GM18861 (cell line): Measurements from ENCODE around the gene TLR2.

Experiments used
- ATAC-seq: cut with Tn5 transposase; IDR thresholded peaks from one replicate; pipeline ENCODE4 v1.9.1; 2021; ENCODE audit not compliant: unreplicated experiment

TLR2 gene, protein sequence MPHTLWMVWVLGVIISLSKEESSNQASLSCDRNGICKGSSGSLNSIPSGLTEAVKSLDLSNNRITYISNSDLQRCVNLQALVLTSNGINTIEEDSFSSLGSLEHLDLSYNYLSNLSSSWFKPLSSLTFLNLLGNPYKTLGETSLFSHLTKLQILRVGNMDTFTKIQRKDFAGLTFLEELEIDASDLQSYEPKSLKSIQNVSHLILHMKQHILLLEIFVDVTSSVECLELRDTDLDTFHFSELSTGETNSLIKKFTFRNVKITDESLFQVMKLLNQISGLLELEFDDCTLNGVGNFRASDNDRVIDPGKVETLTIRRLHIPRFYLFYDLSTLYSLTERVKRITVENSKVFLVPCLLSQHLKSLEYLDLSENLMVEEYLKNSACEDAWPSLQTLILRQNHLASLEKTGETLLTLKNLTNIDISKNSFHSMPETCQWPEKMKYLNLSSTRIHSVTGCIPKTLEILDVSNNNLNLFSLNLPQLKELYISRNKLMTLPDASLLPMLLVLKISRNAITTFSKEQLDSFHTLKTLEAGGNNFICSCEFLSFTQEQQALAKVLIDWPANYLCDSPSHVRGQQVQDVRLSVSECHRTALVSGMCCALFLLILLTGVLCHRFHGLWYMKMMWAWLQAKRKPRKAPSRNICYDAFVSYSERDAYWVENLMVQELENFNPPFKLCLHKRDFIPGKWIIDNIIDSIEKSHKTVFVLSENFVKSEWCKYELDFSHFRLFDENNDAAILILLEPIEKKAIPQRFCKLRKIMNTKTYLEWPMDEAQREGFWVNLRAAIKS

DNA sequence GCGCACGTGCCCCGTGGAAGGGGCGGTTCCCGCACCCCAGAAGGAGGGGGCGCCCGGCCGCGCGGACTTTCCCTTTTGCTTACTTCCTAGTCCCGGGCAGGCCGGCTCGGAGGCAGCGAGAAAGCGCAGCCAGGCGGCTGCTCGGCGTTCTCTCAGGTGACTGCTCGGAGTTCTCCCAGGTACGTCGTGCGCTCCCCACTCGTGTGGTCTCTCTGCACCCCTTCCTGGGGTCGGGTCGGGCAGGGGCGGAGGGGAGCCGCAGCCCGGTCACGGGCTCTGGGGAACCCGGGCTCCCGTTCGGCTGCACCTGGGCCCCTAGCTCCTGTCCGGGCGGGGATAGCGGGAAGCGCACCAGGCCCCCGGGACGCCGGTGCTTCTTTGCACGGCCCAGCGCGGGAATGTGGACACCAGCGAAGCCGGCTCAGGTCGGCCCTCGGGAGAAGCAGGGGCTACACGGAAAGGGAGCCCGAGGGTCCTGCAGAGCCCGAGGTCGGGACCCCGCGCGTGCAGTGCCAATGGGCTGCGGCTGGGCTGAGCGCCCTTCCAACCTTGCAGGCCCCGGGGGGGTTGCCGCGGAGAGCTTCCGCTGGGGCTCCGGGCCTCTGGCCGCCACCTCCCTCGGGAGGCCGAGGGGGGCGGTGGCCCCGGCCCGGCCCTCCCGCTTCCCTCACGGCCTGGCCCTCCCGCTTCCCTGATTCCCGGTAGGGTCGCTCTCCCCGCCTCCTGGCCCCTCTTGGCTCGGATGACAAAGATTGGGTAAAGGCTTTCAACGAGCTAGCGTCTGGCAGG lies at the start of gene TLR2:
Gene TLR2 (plus strand): TSS at position 99 of the 789 bp plus-strand sequence. CDS start 18,628 bp downstream, outside the sequence.
- ATAC-seq = peak; percentile 87

DNA sequence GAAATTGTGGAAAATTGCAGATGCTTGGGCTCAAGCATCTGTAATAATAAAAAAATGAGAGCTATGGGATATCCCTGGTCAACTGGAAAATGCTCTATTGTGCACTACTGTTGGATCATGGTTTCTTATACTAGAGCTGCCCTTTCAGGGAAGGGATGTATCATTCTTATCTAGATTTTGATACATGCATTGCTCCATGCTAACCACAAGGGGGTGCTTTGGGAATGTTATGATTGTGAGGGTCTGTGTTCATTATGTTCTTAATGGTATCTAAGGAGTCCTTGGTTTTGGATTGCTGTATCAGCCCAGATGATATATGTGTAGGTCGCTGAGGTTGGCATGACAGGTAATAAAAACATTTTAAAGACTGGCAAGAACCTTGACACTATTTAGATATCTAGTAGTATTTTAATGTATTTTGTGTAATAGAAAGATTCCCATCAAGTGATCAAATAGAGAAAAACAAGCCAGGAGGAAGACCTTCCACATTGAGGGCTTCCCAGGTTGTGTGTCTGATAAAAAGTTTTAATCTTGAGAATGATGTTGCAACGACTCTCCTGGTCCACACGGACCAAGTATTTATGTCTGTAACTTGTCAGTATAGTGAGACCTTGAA lies 49.2 kb upstream of the TLR2 start:
- ATAC-seq = no peak

DNA sequence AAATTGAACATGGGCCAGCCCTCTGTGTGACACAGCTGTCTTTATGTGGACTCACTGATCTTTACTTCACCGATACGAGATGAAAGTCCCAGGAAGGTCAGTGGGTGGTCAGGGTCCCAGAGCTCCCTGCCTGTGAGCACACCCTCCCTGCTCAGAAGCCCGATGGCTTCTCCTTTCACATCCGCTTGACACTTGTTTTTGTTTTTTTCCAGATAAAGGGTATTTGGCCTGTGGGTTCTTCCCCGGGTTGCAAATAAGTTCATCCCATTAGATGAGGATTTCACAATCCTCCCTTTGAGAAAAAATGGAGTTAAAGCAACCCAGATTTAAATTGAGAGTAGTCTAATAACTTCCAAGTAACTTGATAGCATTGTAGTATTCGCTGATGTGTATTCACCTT lies 48.2 kb upstream of the TLR2 start:
- no peak for ATAC-seq

DNA sequence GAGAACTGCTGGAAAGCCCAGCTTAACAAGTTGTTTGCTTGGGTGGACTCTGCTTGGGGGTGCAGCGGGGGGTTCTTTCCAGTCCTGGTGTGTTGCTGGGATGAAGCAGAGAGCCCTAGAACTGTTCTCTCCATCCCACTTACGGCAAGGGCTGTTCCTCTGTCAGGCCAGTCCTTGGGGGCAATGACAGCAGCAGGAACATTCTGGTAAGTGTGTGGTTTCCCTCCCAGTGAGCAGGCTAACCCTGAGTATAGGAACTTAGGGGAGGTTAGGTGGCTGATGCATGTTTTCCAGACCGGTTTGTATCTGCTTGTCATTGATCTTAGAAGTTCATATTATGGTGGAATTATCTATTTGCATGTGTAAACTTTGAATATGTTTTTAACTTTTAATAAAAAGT lies 46.9 kb upstream of the TLR2 start:
- no peak for ATAC-seq

DNA sequence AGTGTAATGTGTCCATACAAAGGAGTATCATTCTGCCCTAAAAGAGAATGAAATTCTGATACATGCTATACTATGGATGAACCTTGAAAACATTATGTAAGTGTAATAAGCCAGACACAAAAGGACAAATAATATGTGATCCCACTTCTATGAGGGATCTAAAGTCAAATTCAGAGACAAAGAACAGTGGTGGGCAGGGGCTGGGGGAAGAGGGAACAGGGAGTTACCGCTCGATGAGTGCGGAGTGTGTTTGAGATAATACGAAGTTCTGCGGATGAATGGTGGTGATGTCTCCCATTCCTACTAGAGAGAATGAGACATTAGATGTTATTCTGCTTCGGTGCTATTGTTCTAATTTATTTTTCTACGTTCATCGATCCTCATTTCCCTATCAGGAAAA lies 46.1 kb upstream of the TLR2 start:
- ATAC-seq = no peak

DNA sequence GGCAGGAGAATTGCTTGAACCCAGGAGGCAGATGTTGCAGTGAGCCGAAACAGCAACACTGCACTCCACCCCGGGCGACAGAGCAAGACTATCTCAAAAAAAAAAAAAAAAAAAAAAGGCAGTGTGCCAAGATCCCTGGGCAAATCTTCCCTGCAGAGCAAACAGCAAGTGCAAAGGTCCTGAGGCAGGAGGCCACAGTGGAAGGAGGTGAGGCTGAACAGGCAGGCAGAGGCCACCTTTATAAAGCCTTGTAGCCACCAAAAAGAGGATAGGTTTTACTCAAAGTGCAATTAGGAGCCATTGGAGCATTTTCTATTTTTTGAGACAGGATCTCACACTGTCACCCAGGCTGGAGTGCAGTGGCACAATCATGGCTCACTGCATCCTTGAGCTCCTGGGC lies 45.1 kb upstream of the TLR2 start:
- ATAC-seq = no peak

DNA sequence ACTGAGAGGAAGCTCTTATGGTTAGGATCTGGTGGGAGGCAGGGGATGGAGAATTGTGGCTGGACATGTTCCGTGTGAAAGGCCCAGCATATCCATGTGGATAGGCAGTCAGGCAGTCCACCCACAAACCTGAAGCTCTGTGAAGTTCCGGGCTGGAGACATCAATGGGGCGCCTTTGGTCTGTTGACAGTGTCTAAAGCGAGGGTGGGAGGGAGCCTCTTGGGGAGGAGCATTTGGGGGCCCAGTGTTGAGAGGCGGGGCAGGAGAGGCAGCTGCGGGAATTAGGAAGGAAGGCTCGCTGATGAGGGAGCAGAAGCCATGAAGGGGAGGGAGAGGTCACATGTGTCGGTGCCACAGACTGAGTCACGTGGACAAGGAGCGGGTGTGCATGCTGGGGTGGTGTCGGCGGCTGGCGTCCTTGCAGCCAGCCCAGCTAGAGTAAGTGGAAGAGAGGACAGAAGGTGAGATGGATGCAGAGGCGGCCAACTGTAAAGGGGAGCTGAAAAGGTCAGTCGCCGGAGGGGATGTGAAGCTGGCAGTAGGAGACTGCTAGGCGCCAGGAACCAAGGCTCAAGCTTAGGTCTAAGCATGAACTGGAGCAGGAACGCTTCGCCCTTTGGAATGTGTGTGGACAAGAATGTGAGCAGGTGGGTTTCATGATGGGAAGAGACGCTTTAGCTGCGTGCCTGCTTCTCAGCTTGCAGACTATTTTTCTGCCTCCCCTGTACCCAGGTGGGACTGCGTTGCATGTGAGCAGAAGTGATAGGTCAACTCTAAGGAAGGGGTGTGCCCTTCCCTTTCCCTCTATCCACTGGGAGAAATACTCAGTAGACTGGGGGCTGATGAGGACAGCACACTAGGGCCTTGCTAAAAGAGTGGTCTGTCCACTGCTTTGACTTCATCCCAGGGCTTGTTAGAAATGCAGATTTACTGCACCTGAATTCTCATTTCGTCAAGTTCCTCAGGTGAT lies 44.0 kb upstream of the TLR2 start:
- no peak for ATAC-seq

DNA sequence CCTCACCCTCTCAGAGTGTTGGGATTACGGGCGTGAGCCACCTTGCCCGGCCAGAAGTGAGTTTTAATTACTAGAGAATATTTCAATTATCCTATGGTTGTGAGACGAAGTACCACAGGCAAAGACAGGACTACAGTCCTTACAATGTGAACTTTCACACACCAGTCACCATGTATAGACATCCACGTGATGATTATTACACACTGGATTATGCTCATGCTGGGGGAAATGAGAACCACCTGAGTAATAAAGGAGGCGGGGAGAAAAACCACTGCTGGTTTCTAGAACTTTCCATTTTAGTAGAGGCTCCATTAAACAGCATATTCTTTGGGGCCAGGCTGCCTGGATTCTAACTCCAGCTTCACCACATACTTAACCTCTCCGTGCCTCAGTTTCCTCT lies 42.5 kb upstream of the TLR2 start:
- ATAC-seq = no peak

DNA sequence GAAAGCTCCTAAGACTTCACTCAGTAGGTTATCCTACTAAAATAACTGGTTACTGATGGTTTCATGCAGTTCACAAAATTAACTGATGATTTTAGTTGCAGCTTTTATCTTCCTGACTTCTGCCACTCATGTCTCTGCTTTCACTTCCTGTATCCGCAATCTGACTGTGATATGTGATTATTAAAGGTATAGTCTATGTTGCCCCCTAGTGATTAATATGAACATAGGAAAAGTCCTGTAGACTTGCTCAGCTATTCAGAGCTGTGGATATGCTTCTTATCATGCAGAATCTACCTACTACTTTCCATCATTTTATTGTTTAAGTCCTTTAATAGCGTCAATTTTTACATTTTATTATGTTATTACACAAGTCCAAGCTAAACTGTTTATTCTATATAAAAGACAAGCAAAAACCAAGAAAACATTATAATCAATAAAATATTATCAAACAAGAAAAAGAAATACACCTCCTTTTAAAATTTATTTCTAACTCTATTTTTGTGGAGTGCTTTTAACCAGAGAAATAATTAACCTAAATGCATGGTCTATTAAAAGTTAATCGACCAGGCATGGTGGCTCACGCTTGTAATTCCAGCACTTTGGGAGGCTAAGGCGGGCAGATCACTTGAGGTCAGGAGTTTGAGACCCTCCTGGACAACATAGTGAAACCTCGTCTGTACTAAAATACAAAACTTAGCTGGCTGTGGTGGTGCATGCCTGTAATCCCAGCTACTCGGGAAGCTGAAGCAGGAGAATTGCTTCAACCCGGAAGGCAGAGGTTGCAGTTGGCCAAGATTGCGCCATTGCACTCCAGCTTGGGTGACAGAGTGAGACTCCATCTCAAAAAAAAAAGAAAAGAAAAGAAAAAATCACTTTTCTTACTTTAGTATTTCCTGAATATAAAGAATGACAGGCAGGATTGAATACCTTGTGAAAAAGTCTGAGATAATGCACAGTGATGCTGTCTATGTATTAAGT lies 40.4 kb upstream of the TLR2 start:
- peak; percentile 86 for ATAC-seq

DNA sequence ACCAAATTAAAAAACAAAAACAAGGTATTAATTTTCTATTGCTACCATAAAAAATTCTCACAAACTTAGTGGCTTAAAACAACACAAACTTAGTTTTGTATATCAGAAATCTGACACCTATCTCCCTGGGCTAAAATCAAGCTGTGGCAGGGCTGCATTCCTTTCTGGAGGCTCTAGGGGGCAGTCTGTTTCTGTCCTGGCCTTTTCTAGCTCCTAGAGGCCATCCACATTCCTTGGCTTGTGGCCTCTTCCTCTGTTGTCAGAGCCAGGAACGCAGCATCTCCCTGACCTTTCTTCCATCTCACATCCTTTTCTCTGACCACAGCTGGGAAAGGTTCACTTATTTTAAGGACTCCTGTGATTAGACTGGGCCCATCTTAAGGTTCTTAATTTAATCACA lies 38.9 kb upstream of the TLR2 start:
- ATAC-seq = no peak

DNA sequence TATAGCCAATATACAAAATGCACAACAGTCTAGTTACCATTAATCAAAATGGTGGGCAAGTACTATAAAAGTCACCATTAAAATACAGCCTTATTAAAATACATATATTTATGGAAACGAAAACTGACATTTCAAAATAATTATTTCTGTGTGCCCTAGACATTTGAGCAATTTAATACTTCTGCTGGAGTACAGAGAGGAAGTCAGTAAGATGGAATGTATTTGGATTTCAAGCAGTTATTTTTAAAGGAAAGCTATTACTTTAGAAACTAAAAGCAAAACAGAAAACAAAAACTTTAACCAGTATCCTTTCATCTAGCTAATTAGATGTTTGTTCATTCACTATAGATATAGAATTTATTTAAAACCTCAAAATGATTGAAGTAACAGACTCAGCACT lies 37.8 kb upstream of the TLR2 start:
- no peak for ATAC-seq

DNA sequence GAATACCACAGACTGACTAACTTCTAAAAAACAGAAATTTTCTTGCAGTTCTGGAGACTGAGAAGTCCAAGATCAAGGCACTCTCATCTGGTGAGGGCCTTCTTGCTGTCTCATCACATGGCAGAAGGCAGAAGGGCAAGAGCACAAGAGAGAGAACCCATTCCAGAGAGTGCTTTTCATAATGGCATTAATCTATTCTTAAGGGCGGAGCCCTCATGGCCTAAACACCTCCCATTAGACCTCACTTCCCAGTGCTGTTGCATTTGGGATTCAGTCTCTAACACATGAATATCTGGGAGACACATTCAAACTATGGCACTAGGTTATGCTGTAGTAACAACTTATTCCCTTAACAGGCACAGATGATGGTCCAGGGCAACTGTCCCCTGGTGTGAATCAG lies 37.1 kb upstream of the TLR2 start:
- no peak for ATAC-seq

DNA sequence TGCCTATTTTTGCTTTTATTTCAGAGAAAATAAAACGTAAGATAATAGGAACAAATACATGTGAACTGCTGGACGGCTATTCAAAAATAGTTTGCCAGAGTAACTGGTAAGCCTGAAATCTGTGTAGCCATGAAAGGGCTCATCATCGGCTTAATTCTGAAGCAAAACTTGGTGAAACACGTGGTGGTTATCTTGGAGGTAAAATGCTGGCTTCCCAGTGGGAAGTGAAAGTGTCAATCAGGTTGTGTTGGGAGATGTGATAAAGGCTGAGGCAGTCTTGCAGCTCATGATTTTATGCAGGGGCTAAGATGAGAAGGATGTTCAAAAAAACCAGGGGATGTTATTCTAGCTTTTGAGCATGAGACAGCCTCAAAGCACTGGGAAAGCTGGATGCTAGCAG lies 36.1 kb upstream of the TLR2 start:
- ATAC-seq = no peak

DNA sequence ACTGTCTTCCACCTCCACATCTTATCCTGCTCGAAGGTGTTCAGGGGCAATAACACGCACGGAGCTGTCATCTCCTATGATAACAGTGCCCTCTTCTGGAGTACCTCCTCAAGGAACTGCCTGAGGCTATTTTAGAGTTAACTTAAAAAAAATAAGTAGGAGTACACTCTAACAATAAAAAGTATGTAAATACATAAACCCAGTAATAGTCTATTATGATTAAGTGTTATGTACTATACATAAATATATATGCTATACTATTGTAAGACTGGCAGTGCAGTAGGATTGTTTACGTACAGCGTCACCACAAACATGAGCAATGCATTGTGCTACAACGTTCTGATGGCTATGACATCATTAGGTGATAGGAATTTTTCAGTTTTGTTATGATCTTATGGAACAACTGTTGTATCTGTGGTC lies 34.5 kb upstream of the TLR2 start:
- ATAC-seq = no peak

DNA sequence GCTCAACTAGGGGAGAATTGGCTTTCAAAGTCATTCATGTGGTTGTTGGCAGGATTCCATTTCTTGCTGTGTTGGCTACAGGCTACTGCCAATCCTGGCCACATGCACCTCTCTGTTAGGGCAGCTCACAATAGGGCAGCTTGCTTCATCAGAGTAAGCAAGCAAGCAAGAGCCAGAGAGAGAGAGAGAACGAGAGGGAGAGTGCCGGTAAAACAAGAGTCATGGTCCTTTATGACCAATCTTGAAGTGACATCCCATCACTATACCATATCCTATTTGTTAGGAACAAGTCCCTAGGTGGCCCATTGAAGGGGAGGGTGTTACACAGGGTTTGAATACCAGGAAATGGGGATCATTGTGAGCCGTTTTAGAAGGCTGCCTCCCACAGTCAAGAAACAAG lies 33.0 kb upstream of the TLR2 start:
- ATAC-seq = no peak

DNA sequence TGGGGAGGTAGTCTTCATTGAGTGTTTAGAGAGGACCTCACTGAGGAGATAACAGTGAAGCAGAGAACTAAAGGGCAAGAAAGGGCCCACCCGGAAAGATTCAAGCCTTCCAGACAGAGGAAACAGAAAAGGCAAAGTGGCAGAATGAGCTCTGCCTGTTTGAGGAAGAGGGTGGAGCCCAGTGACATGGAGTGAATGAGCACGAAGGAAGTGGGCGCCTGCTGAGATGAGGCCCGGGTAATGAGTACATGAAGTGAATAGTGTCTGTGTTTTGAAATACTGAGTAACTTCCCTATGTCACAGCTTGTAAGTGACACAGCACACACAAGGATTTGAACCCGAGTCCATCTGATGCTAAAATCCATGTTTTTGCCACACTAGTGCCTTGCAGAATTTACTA lies 32.5 kb upstream of the TLR2 start:
- no peak for ATAC-seq

DNA sequence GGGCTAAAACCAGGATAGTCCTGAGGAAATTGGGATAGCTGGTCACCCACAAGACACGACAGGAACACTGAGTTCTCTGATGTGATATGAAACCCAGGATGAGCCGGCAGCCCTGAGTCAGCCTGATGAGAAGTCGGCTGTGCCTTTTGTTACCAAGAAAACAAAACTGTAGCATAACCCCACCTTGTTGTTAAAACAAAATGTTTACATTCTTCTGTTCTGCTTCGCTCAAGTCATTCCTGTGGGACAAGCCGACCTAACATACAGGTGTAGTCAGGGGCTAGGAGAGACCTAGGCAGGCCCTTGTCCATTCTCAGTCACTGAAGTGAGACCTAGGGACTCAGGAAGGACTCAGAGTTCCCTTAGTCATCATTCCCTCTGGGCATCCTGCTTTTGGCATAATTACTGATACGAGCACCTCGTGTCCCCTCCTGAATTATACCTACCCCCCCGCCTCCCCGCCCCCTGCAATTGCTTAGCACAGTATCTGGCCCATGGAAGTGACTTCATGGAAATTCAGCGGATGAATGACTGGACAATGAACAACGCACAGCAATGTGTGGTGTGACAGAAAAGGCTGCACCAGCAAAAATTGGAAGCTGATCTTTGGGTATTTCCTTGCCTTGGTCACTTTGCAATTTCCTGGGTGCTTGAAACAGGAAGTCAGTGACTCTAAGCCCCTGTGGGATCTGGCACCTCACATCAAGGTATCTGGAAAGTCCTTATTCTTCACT lies 31.9 kb upstream of the TLR2 start:
- no peak for ATAC-seq

DNA sequence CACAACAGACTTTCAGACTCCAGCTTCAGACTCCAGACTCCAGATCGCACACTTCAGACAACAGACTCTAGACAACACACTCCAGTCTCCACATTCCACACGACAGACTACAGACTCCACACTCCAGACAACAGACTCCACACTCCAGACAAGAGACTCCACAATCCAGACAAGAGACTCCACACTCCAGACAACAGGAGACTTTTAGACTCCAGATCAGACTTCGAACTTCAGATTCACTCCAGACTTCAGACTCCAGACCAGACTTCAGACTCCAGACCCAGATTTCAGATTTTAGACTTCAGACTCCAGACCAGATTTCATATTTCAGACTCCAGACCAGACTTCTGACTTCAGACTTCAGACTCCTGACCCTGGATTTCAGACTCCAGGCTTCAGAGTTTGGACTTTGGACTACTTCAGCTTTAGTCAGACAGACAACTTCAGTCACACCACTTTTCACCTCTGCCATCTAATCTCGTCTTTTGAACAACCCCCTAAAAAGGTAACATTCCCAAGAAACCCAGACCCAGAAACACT lies 29.0 kb upstream of the TLR2 start:
- no peak for ATAC-seq
